ENCODE measurements around the gene RASL10A.

Gene RASL10A

DNA sequence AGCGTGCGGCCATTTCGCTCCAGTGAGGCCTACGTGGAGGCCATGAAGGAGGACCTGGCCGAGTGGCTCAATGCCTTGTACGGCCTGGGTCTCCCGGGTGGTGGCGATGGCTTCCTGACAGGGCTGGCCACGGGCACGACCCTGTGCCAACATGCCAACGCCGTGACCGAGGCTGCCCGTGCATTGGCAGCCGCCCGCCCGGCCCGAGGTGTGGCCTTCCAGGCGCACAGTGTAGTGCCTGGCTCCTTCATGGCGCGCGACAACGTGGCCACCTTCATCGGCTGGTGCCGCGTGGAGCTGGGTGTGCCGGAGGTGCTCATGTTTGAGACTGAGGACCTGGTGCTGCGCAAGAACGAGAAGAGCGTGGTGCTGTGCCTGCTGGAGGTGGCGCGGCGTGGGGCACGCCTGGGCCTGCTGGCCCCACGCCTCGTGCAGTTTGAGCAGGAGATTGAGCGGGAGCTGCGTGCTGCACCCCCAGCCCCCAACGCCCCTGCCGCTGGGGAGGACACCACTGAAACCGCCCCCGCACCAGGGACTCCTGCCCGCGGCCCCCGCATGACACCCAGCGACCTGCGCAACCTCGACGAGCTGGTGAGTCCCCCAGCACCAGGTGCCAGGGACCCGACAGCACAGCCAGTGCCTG, 7.2 kb downstream of the RASL10A start:
- no peak overlapping the region for H3K4me2 ChIP-seq (ENCODE audit: low read length)
- no peak overlapping the region for H3K27ac ChIP-seq
- H3K4me1 ChIP-seq: no peaks in the 10 kb centered on the region
- no peak overlapping the region for H3K9ac ChIP-seq
- H3K4me3 ChIP-seq (ENCODE audit: low read depth, low read length): no peak overlapping the region
- TF ChIP-seq, protein P1, sequence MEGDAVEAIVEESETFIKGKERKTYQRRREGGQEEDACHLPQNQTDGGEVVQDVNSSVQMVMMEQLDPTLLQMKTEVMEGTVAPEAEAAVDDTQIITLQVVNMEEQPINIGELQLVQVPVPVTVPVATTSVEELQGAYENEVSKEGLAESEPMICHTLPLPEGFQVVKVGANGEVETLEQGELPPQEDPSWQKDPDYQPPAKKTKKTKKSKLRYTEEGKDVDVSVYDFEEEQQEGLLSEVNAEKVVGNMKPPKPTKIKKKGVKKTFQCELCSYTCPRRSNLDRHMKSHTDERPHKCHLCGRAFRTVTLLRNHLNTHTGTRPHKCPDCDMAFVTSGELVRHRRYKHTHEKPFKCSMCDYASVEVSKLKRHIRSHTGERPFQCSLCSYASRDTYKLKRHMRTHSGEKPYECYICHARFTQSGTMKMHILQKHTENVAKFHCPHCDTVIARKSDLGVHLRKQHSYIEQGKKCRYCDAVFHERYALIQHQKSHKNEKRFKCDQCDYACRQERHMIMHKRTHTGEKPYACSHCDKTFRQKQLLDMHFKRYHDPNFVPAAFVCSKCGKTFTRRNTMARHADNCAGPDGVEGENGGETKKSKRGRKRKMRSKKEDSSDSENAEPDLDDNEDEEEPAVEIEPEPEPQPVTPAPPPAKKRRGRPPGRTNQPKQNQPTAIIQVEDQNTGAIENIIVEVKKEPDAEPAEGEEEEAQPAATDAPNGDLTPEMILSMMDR (IDR thresholded peaks at IDR 0.05): no peak
- H3K36me3 ChIP-seq (ENCODE audit: control insufficient read depth, insufficient read depth, low read length): no peaks in the 10 kb centered on the region
- no peak overlapping the region for H2AFZ ChIP-seq
- no peaks in the 10 kb centered on the region for H3K79me2 ChIP-seq
- H3K9me3 ChIP-seq (ENCODE audit: control insufficient read depth, low read length): no peaks in the 10 kb centered on the region
- H3K27me3 ChIP-seq (ENCODE audit: control insufficient read depth, insufficient read depth, low read length): no peaks in the 10 kb centered on the region

DNA sequence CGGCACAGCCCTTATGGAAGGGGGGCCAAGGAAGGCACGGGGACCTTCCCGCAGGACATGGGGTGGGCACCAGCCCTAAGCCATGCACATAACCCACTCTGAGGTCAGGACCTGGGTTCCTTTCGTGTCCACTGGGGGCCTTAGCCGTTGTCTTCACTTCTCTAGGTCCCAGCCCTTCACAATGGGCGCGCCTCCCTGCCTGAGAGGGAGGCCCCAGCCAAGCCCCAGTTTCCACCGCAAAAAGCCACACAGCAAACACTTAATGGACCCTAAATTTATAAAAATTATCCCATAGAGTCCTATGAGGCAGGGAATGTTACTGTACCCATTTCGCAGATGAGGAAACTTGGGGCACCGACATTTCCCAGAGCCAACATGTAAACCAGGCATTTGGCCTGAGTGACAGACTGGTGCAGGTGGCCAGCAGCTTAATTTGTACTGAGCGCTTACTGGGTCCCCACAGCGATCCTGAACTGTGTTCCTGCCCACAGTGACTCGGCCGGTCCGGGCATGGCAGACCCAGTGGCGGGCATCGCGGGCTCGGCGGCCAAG, 7.8 kb downstream of the RASL10A start:
- H3K36me3 ChIP-seq (ENCODE audit: control insufficient read depth, insufficient read depth, low read length): no peaks in the 10 kb centered on the region
- H3K27ac ChIP-seq: no peak overlapping the region
- H3K4me1 ChIP-seq: no peaks in the 10 kb centered on the region
- no peak overlapping the region for H2AFZ ChIP-seq
- no peaks in the 10 kb centered on the region for H3K27me3 ChIP-seq (ENCODE audit: control insufficient read depth, insufficient read depth, low read length)
- H3K79me2 ChIP-seq: no peaks in the 10 kb centered on the region
- no peaks in the 10 kb centered on the region for H3K9me3 ChIP-seq (ENCODE audit: control insufficient read depth, low read length)
- H3K4me3 ChIP-seq (ENCODE audit: low read depth, low read length): peak overlapping the region; percentile 75
- peak overlapping the region; percentile 75 for H3K4me2 ChIP-seq (ENCODE audit: low read length)
- TF ChIP-seq, protein P1 (IDR thresholded peaks at IDR 0.05): no peak
- no peak overlapping the region for H3K9ac ChIP-seq

DNA sequence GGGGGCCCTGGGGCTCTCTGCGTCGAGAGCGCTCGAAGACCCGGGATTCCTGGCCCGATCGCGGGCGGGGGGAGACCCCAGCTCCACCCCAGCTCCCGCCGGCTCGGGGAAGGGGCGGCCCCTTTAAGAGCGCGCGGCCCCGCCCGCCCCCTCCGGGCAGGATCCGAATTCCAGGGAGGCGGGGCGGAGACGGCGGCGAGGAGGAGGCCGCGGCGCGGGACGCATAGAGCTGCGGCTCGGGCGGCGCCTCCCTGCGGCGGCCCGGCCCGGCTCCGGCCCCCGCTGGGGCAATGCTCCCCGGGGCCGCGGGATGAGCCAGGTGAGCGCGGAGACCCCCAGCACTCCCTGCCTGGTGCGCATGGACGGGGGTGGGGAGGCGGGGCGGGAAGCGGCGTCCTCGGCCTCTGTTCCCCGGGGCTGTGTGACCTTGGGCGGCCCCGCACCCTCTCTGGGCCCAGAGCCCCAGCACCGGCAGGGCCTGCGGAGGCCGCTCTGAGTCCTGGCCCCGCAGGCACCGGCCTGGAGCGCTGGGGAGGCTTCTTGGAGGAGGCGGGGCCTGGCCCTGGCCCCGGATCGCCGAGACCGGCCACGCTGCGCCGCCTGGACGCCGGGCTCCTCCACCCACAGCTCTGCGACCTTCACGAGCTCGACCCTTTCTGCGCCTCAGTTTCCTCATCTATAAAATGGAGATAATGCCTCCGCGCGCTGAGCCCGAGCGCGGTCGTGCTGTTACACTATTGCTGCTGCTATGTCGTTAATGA, 8.5 kb downstream of the RASL10A start:
- Histone ChIP-seq H3K4me1 (no peaks in the 10 kb centered on the region), H3K27me3 (ENCODE audit: control insufficient read depth, insufficient read depth, low read length) (no peaks in the 10 kb centered on the region), H3K4me3 (ENCODE audit: low read depth, low read length) (peak overlapping the region; percentile 75), H2AFZ (peak overlapping the region; percentile 80), H3K9ac (no peak overlapping the region), H3K9me3 (ENCODE audit: control insufficient read depth, low read length) (no peaks in the 10 kb centered on the region), H3K79me2 (no peaks in the 10 kb centered on the region), H3K36me3 (ENCODE audit: control insufficient read depth, insufficient read depth, low read length) (no peaks in the 10 kb centered on the region), H3K27ac (peak overlapping the region; percentile 45), H3K4me2 (ENCODE audit: low read length) (peak overlapping the region; percentile 75)
- TF ChIP-seq, protein P1 (IDR thresholded peaks at IDR 0.05): no peak

DNA sequence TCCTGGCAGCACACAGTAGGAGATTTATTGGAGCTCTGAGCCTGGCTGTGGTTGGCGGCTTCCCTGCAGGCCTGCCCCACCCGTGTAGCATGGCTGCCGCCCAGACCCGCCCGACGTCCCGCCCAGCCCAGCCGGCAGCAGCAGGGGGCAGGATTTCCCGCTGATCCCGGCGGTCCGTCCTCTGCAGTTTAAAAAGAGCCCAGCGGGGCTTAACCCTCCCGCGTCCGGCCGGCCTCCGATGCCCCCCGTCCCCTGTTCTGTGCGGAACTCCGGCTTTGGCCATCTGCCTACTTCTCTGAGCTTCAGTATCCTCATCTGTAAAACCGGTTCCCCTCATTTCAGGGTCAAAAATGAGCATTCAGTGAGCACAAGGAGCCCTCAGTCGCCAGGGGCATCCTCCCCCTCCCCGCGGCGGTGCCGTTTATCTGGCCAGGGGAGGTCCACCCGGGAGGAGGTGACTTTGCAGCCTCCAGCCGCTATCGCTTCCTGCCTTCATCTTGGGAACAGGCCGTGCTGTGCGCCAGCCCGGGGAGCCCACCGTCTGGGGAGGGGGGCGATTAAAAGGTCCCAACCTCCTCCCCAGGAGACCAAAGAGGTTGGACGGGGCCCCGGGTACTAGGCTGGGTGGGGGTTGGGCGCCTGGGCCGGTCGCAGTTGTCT, 9.2 kb downstream of the RASL10A start, which contains the start of gene GAS2L1:
TSS of gene GAS2L1 (plus strand) at position 476 of the 660 bp plus-strand sequence. CDS start 1,456 bp downstream, outside the sequence.
- no peaks in the 10 kb centered on the region for H3K9me3 ChIP-seq (ENCODE audit: control insufficient read depth, low read length)
- TF ChIP-seq, protein P1 (IDR thresholded peaks at IDR 0.05): peak; percentile 49
- H3K4me1 ChIP-seq: no peaks in the 10 kb centered on the region

More for the DNA sequence above, 9.2 kb downstream of the RASL10A start, which contains the start of gene GAS2L1:
- peak within 1 kb of the TSS; percentile 75 for H3K4me2 ChIP-seq (ENCODE audit: low read length)
- H3K79me2 ChIP-seq: no peaks in the 10 kb centered on the region
- peak within 1 kb of the TSS; percentile 75 for H3K4me3 ChIP-seq (ENCODE audit: low read depth, low read length)
- no peak within 1 kb of the TSS for H3K9ac ChIP-seq
- H3K27ac ChIP-seq: peak within 1 kb of the TSS; percentile 45
- H3K27me3 ChIP-seq (ENCODE audit: control insufficient read depth, insufficient read depth, low read length): no peaks in the 10 kb centered on the region
- no peaks in the 10 kb centered on the region for H3K36me3 ChIP-seq (ENCODE audit: control insufficient read depth, insufficient read depth, low read length)
- peak within 1 kb of the TSS; percentile 80 for H2AFZ ChIP-seq

Data from parathyroid adenoma (tissue), 2 donors.